ENCODE measurements around the gene RIBC1. TPM values are rescaled to one million over a fixed set of nuclear protein-coding genes. Genes with fewer than 3 reads are reported as not detected.

Gene RIBC1
- total and polyA plus RNA-seq, 11 donors, result 0.28 to 1.7 (median 0.61) TPM

GRCh38 chrX:53440101-53440500 lies 17.4 kb downstream of the RIBC1 start:
- DNase-seq, result no peak
- peak overlapping the region in 3 of 12 donors; percentile 58 to 78 (median 76) for H3K27ac ChIP-seq
- intact Hi-C loops (cut with DNase I), result loop anchor here in 2 of 10 donors (5.0 kb wide), 1 partner anchor 123 kb away; no protein-coding TSS in a partner anchor
- H3K27me3 ChIP-seq, result peaks cover 0 to 35% (median 0%) of the 10 kb centered on the region in 9 donors
- ATAC-seq, result no peak
- peaks cover 0 to 31% (median 4%) of the 10 kb centered on the region in 12 donors for H3K4me1 ChIP-seq
- TF ChIP-seq POLR2A (IDR thresholded peaks at IDR 0.05), result no peak
- TF ChIP-seq CTCF (IDR thresholded peaks at IDR 0.05), result no peak
- peak overlapping the region in 4 of 12 donors; percentile 35 to 56 (median 48) for H3K4me3 ChIP-seq
- no peaks in the 10 kb centered on the region for H3K36me3 ChIP-seq
- 80 to 93% (median 81%) methylated on average over 5 of the region's 5 CpGs for WGBS, 4 donors
- no peaks in the 10 kb centered on the region for H3K9me3 ChIP-seq

- intact Hi-C loops (cut with DNase I), result loop anchor here in 2 of 10 donors (5.0 kb wide), 1 partner anchor 124 kb away; no protein-coding TSS in a partner anchor
- DNase-seq (peak; percentile 17 to 81 (median 67)), ATAC-seq (peak in 3 of 4 donors; percentile 58 to 69 (median 65))
- 14 to 34% (median 25%) methylated on average over 36 to 39 of the region's 39 CpGs for WGBS, 4 donors
- Histone ChIP-seq H3K4me1 (peaks cover 0 to 30% (median 4%) of the 10 kb centered on the region in 12 donors), H3K36me3 (no peaks in the 10 kb centered on the region), H3K27me3 (peaks cover 0 to 35% (median 0%) of the 10 kb centered on the region in 9 donors), H3K27ac (peak overlapping the region in 7 of 12 donors; percentile 15 to 78 (median 42)), H3K9me3 (no peaks in the 10 kb centered on the region), H3K4me3 (peak overlapping the region in 10 of 12 donors; percentile 33 to 57 (median 46))
- TF ChIP-seq CTCF (IDR thresholded peaks at IDR 0.05) (no peak), POLR2A (IDR thresholded peaks at IDR 0.05) (peak in 1 of 2 donors; percentile 34)
Observed at GRCh38 chrX:53440621-53441517, 18.2 kb downstream of the RIBC1 start.

GRCh38 chrX:53441531-53442321 lies 19.1 kb downstream of the RIBC1 start:
- peaks cover 0 to 38% (median 0%) of the 10 kb centered on the region in 9 donors for H3K27me3 ChIP-seq
- 5 to 19% (median 13%) methylated on average over 39 to 44 of the region's 44 CpGs for WGBS, 4 donors
- TF ChIP-seq POLR2A (IDR thresholded peaks at IDR 0.05) (peak in 1 of 2 donors; percentile 40), CTCF (IDR thresholded peaks at IDR 0.05) (no peak)
- intact Hi-C loops (cut with DNase I), result loop anchor here in 2 of 10 donors (5.0 kb wide), 1 partner anchor 124 kb away; no protein-coding TSS in a partner anchor
- H3K9me3 ChIP-seq, result no peaks in the 10 kb centered on the region
- peak overlapping the region in 10 of 12 donors; percentile 33 to 57 (median 46) for H3K4me3 ChIP-seq
- peak overlapping the region in 7 of 12 donors; percentile 20 to 78 (median 42) for H3K27ac ChIP-seq
- DNase-seq (peak; percentile 69 to 90 (median 89)), ATAC-seq (peak; percentile 89 to 94 (median 90))
- no peaks in the 10 kb centered on the region for H3K36me3 ChIP-seq
- peaks cover 0 to 27% (median 4%) of the 10 kb centered on the region in 12 donors for H3K4me1 ChIP-seq

Measured in heart left ventricle (tissue), 16 donors.